GM12801 (cell line): ENCODE results near the gene TTF1.

ENCODE experiments used
- TF ChIP-seq, protein P1 (sequence below): IDR thresholded peaks from one replicate; pipeline ENCODE4 v1.5.1; 2011; ENCODE audit warnings: control low read depth; ENCODE audit not compliant: insufficient read length; ENCODE audit errors: extremely low read depth

TTF1 gene, protein sequence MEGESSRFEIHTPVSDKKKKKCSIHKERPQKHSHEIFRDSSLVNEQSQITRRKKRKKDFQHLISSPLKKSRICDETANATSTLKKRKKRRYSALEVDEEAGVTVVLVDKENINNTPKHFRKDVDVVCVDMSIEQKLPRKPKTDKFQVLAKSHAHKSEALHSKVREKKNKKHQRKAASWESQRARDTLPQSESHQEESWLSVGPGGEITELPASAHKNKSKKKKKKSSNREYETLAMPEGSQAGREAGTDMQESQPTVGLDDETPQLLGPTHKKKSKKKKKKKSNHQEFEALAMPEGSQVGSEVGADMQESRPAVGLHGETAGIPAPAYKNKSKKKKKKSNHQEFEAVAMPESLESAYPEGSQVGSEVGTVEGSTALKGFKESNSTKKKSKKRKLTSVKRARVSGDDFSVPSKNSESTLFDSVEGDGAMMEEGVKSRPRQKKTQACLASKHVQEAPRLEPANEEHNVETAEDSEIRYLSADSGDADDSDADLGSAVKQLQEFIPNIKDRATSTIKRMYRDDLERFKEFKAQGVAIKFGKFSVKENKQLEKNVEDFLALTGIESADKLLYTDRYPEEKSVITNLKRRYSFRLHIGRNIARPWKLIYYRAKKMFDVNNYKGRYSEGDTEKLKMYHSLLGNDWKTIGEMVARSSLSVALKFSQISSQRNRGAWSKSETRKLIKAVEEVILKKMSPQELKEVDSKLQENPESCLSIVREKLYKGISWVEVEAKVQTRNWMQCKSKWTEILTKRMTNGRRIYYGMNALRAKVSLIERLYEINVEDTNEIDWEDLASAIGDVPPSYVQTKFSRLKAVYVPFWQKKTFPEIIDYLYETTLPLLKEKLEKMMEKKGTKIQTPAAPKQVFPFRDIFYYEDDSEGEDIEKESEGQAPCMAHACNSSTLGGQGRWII

DNA sequence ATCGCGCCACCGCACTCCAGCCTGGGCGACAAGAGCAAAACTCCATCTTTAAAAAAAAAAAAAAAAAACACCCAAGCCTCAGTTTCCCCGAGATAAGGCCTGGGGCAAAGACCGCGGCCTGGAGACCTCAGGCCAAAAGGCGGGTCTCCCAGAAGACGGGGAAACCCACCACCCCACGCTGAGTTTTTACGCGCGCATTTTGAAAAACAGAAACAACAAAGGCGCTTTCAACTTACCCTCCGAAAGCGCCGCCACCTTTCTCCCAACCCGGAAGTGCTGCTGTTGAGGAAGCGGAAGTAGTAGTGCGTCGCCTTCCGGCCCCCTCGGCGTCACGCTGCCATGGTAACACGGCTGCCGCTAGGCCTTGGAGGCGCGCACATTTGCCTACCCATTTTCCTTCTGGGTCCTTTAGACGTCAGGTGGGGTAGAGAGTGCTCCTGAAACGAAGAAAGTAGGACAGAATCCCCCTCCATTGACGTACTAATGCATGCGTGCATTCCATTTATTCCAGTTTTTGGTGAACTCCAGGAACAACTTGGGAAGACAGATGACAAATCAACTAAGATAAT is at the start of gene TTF1:
TTF1 (minus strand) TSS at position 287 of the 569 bp plus-strand sequence. CDS start 4,019 bp downstream, outside the sequence.
- TF ChIP-seq, protein P1, sequence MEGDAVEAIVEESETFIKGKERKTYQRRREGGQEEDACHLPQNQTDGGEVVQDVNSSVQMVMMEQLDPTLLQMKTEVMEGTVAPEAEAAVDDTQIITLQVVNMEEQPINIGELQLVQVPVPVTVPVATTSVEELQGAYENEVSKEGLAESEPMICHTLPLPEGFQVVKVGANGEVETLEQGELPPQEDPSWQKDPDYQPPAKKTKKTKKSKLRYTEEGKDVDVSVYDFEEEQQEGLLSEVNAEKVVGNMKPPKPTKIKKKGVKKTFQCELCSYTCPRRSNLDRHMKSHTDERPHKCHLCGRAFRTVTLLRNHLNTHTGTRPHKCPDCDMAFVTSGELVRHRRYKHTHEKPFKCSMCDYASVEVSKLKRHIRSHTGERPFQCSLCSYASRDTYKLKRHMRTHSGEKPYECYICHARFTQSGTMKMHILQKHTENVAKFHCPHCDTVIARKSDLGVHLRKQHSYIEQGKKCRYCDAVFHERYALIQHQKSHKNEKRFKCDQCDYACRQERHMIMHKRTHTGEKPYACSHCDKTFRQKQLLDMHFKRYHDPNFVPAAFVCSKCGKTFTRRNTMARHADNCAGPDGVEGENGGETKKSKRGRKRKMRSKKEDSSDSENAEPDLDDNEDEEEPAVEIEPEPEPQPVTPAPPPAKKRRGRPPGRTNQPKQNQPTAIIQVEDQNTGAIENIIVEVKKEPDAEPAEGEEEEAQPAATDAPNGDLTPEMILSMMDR: no peak

DNA sequence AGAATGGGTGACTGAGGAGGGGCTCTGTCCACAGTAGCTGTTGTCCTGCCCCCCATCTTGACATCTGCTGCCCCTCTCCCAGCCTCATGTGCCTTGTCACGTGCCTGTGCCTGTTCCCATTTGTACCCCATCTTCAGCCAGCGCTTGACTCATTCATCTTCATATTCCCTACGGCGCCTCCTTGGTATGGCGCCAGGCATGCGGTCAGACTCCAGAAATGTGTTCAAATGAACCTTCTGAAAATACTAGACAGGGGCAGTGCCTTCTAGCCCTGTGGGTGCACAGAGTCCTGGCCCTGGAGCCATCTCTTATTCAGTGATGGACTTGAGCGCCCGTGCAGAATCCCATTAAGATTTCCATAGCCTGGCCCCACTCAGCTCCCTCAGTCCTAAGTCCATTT is 49.6 kb upstream of the TTF1 start:
- TF ChIP-seq, protein P1: no peak

DNA sequence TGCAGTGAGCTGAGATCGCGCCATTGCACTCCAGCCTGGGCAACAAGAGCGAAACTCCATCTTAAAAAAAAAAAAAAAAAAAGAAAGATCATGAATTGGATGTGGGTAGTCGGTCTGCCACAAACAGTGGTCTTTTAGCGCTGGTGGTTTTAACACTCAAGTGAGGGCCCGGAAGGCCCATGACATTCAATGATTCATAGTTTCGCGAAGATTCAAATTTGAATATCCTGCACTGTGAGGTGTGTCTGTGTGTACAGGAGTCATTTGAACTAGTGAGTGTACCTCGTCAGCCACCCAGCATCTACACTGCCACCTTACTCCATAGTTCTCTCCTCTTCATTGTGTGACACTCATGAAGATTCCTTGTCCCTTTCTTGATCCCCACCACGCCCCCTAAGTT is 44.6 kb upstream of the TTF1 start:
- TF ChIP-seq, protein P1: no peak

DNA sequence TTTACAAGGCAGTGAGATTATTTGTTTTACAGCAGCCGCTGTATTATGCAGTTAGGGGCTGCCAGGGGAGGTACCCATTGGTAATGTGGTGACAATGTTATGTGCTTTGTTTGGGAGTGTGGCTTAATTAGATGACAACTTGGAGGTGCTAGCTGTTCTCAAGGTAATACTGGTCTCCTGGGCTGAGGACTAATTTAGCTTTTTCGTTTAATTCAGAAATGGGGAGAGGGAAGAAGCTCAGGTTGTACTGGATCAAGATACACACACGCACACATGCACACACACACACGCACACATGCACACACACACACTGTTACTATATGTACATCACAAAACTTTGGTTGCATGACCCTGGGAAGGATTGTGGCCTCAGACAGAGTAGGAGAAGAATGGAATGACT is 41.3 kb upstream of the TTF1 start:
- TF ChIP-seq, protein P1: no peak

DNA sequence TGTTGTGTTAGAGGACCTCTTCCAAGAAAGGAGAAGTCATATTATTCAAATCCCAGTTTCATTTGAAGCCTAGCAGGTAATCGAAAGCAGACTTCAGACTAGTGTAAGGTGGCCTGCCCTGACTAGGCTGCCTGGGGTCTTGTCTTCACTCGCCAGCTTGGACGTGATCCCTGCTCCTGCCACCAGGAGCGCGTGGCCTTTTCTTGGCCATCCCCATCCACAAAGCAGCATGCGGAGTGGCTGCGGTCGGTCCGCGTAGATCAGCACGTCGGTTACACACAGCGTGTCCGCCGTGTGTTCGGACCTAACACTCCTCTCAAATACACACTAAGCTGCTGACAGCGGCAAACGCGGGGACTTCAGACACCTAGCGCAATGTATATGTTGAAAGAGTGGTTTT is 40.7 kb upstream of the TTF1 start:
- TF ChIP-seq, protein P1: no peak

DNA sequence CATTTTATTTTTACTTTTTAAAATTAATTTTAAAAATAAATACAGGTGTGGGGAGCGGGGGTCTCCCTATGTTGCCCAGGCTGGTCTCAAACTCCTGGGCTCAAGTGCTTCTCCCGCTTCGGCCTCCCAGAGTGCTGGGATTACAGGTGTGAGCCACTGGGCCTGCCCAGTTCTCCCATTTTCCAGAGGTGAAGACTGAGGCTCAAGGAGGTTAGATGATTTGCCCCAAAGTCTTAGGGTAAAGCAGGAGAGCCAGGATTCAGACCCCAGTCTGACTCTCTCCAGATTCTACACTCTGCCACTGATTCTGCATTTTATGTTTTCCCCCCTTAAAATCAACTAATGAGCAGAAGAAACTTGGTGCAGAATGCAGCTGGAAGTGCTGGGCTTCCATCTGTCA is 40.2 kb upstream of the TTF1 start:
- TF ChIP-seq, protein P1: no peak

DNA sequence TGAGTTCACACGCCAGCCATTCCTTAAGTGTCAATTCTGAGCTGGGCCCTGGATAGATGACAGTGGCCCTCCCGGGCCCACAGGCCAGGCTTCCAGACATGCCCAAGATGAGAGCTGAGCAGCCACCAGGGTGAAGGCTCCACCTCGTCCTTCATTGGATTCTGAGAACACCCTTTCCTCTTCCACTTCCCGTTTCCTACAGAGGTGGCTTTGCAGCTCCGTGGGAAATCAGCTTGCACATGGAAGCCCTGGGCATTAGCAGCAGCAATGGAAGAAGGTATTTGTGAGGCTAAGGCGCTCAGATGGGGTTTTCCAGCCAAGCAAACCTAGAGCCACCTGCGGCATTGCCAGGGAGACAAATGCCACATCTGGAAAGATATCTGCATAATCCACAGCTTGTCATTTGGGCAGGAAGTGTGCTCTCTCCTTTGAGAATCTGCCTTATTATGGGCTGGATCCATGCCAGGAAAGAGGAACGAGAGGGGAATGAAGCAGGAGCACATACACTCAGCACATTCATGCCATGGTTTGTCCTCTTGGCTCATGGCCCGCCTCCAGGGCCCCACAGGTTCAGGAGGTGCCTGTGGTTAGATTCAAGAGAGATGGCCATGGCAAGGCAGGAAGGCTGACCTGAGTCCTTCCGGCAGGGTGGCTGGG is 37.4 kb upstream of the TTF1 start:
- TF ChIP-seq, protein P1: no peak
